ENCODE measurements around the gene NPSR1. TPM values are rescaled to one million over a fixed set of nuclear protein-coding genes. Genes with fewer than 3 reads are reported as not detected.
A peak's percentile ranks its signal among the peaks of the same experiment; 100 is the strongest.

NPSR1 gene
- total RNA-seq, 4 donors from 2014 or later = not detected

DNA sequence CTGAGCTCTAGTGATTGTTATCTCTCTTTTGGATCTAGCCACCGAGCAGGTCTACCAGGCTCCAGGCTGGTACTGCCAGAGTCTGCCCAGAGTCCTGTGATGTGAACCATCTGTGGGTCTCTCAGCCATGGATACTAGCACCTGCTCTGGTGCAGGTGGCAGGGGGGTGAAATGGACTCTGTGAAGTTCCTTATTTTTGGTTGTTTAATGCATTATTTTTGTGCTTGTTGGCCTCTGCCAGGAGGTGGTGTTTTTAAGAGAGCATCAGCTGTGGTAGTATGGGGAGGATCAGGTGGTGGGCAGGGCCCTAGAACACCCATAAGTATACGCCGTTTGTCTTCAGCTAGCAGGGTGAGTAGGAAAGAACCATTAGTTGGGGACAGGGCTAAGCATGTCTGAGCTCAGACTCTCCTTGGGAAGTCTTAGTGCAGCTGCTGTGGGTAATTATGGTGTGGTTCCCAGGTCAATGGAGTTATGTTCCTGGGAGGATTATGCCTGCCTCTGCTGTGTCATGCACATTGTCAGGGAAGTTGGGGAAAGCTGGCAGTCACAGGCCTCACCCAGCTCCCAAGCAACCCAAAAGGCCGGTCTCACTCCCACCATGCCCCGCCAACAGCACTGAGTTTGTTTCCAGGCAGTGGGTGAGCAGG, 81.8 kb downstream of the NPSR1 start:
- no peaks in the 10 kb centered on the region for H3K9me3 ChIP-seq

DNA sequence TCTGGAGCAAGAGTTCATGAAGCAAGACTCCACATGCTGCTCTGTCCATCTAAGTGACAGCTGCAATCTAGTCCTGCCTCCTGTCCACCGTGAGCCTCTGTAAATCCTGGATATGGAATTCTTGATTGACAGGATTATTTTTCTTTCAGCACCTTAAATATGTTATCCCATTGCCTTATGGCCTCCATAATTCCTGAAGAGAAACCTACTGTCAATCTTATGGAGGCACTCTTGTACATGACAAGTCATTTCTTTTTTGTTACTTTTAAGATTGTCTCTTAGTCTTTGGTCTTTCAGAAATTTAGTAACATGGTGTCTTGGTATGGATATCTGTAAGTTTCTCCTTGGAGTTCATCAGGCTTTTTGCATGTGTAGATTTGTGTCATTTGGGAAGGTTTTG, 82.8 kb downstream of the NPSR1 start:
- TF ChIP-seq POLR2A (IDR thresholded peaks at IDR 0.05) = no peak
- TF ChIP-seq, protein P1, sequence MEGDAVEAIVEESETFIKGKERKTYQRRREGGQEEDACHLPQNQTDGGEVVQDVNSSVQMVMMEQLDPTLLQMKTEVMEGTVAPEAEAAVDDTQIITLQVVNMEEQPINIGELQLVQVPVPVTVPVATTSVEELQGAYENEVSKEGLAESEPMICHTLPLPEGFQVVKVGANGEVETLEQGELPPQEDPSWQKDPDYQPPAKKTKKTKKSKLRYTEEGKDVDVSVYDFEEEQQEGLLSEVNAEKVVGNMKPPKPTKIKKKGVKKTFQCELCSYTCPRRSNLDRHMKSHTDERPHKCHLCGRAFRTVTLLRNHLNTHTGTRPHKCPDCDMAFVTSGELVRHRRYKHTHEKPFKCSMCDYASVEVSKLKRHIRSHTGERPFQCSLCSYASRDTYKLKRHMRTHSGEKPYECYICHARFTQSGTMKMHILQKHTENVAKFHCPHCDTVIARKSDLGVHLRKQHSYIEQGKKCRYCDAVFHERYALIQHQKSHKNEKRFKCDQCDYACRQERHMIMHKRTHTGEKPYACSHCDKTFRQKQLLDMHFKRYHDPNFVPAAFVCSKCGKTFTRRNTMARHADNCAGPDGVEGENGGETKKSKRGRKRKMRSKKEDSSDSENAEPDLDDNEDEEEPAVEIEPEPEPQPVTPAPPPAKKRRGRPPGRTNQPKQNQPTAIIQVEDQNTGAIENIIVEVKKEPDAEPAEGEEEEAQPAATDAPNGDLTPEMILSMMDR (IDR thresholded peaks at IDR 0.05 in 4 of 5, conservative IDR thresholded peaks at IDR 0.05 in 1 of 5) = no peak
- no peaks in the 10 kb centered on the region for H3K36me3 ChIP-seq
- no peaks in the 10 kb centered on the region for H3K9me3 ChIP-seq
- in situ Hi-C loops (cut with MboI; ENCODE audit: low sequenced_read_pairs in 4 of 4) (no loop called here), intact Hi-C loops (cut with DNase I; ENCODE audit: low total_unique reads) (no loop called here)
- H3K27me3 ChIP-seq = no peaks in the 10 kb centered on the region
- H3K27ac ChIP-seq = no peak overlapping the region
- DNase-seq (no peak), ATAC-seq (no peak)
- H3K4me3 ChIP-seq = no peak overlapping the region
- no peaks in the 10 kb centered on the region for H3K4me1 ChIP-seq

More for the DNA sequence above, 81.8 kb downstream of the NPSR1 start:
- no peak for DNase-seq
- in situ Hi-C loops (cut with MboI; ENCODE audit: low sequenced_read_pairs in 4 of 4) = no loop called here
- H3K36me3 ChIP-seq = no peaks in the 10 kb centered on the region
- no peaks in the 10 kb centered on the region for H3K27me3 ChIP-seq
- TF ChIP-seq POLR2A (IDR thresholded peaks at IDR 0.05) = no peak
- TF ChIP-seq, protein P1 (IDR thresholded peaks at IDR 0.05 in 4 of 5, conservative IDR thresholded peaks at IDR 0.05 in 1 of 5) = no peak
- intact Hi-C loops (cut with DNase I; ENCODE audit: low total_unique reads) = no loop called here
- H3K27ac ChIP-seq = no peak overlapping the region
- no peak for ATAC-seq
- no peak overlapping the region for H3K4me3 ChIP-seq
- no peaks in the 10 kb centered on the region for H3K4me1 ChIP-seq

DNA sequence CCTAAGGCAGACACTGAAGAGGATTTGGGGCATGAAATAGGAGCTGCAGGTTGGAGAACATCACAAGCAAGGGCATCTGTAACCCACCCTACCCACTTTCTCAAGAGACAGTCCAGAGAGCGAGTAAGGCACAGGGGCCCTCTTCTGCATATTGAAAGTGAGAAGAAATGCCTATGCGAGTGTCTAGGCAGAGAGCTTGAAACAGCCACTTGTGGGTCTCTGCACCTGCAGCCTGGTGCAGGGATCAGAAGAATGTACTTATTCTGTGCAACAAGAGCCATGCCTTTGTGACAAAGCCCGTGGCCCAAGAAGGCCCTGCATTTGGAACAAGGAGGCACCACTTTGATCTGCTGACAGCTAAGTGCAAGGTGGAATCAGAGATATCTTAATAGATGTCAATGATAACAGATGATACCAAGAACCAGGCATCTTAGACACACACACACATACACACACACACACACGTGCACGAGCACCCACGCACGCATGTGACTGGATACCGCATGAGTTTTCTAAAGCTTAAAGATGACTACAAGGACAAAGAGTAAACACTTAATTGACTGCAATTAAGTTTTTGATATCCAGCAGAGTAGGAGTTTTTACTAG, 89.3 kb downstream of the NPSR1 start:
- in situ Hi-C loops (cut with MboI; ENCODE audit: low sequenced_read_pairs in 4 of 4) = no loop called here
- H3K4me3 ChIP-seq = no peak overlapping the region
- intact Hi-C loops (cut with DNase I; ENCODE audit: low total_unique reads) = no loop called here
- H3K36me3 ChIP-seq = no peaks in the 10 kb centered on the region
- H3K9me3 ChIP-seq = no peaks in the 10 kb centered on the region
- DNase-seq (no peak), ATAC-seq (no peak)
- no peaks in the 10 kb centered on the region for H3K4me1 ChIP-seq
- no peaks in the 10 kb centered on the region for H3K27me3 ChIP-seq
- no peak overlapping the region for H3K27ac ChIP-seq
- TF ChIP-seq, protein P1 (IDR thresholded peaks at IDR 0.05 in 4 of 5, conservative IDR thresholded peaks at IDR 0.05 in 1 of 5) = no peak
- TF ChIP-seq POLR2A (IDR thresholded peaks at IDR 0.05) = no peak

DNA sequence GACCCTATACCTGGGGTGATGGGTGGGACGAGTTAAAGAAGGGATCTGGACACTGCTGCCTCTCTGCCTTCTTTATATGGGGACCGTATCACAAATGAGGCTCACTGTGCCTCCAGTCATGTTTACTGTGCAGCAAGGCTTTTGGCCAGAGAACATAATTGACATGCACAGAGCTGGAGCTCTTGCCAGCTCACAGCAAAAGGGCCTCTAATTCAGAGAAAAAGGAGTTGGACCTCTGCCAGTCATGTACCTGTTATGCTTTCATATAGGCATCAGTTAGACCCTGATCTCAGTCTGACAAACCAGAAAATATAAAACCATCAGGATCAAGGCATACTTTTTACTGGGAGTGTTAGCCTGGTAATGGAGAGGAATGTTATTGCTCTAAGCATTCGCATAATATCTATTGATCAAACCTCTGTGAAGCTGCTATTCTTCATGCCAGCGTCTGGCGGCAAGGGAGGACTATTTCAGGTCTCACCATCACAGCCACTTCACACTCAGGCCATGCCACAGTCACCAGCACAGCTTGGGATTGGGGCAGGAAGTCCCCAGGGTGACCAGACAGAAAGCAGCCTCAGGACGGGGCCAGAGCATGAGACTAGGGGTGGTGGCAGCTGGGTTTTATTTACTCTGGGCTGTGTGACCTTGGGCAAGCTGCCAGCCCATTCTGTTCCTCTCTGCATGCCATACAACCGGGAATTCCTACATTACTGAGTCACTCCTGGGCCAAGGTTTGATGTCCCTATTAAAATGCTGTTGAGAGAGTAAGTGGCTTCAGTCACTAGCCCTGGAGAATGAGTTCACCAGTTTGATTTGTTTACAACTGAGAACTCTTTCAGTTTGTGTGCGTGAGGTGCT, 90.1 kb downstream of the NPSR1 start:
- Histone ChIP-seq H3K9me3 (no peaks in the 10 kb centered on the region), H3K27me3 (no peaks in the 10 kb centered on the region), H3K4me1 (no peaks in the 10 kb centered on the region), H3K27ac (peak overlapping the region in 2 of 4 donors; percentile 3 to 37), H3K4me3 (no peak overlapping the region), H3K36me3 (no peaks in the 10 kb centered on the region)
- TF ChIP-seq, protein P1 (IDR thresholded peaks at IDR 0.05 in 4 of 5, conservative IDR thresholded peaks at IDR 0.05 in 1 of 5) = no peak
- TF ChIP-seq POLR2A (IDR thresholded peaks at IDR 0.05) = no peak
- in situ Hi-C loops (cut with MboI; ENCODE audit: low sequenced_read_pairs in 4 of 4) = no loop called here
- DNase-seq (peak; percentile 17 to 35), ATAC-seq (peak; percentile 72 to 82)
- intact Hi-C loops (cut with DNase I; ENCODE audit: low total_unique reads) = no loop called here
